HFF-Myc (cell line): ENCODE data around the gene CAPN12.
"Not testable (repeated sequence)": the region's sequence is repeated elsewhere in the genome, so short reads cannot be mapped to it uniquely, and the experiment has no call there.

Source experiments
- DNase-seq: peaks from one replicate; pipeline ENCODE4 v3.0.0-alpha.2; 2011; ENCODE audit warnings: low read depth; ENCODE audit errors: extremely low read depth
- H3K4me3 ChIP-seq: replicated peaks from 2 replicates; pipeline ENCODE4 v1.5.1; 2011; ENCODE audit warnings: low read depth, mild to moderate bottlenecking, control low read depth, low read length
- CTCF ChIP-seq: IDR thresholded peaks from 2 replicates; pipeline ENCODE4 v1.5.1; 2012; ENCODE audit warnings: mild to moderate bottlenecking, low read depth, low read length, control low read depth; ENCODE audit errors: missing control alignments

Gene CAPN12

GRCh38 chr19:38763795-38764220, 19.5 kb upstream of the CAPN12 start:
- no peak overlapping the region for H3K4me3 ChIP-seq
- TF ChIP-seq CTCF: no peak
- no peak for DNase-seq

- not testable (repeated sequence) for H3K4me3 ChIP-seq, DNase-seq
These were observed 17.7 kb upstream of the CAPN12 start for GRCh38 chr19:38761884-38762389.

GRCh38 chr19:38760805-38761517, 16.7 kb upstream of the CAPN12 start:
- H3K4me3 ChIP-seq: not testable (repeated sequence)

GRCh38 chr19:38759590-38760003, 15.3 kb upstream of the CAPN12 start:
- no peak for DNase-seq
- TF ChIP-seq CTCF: no peak
- H3K4me3 ChIP-seq: no peak overlapping the region

More at GRCh38 chr19:38760805-38761517, 16.7 kb upstream of the CAPN12 start:
- not testable (repeated sequence) for DNase-seq

- H3K4me3 ChIP-seq, DNase-seq: not testable (repeated sequence)
These were observed 9.9 kb upstream of the CAPN12 start for GRCh38 chr19:38754196-38754595.

- H3K4me3 ChIP-seq, DNase-seq: not testable (repeated sequence)
These were observed 9.5 kb upstream of the CAPN12 start for GRCh38 chr19:38753783-38754182.

GRCh38 chr19:38745316-38745715, 1.0 kb upstream of the CAPN12 start:
- TF ChIP-seq CTCF: no peak
- no peak overlapping the region for H3K4me3 ChIP-seq
- no peak for DNase-seq

- no peak overlapping the region for H3K4me3 ChIP-seq
- no peak for TF ChIP-seq CTCF
- DNase-seq: no peak
These were observed 600 bp upstream of the CAPN12 start for GRCh38 chr19:38744874-38745273.
